Activated T-cell treated with anti-CD3 and anti-CD28 coated beads, Interleukin-2, amount 50 U/mL, for 24 hours (primary cell): Measurements from ENCODE around the gene CFAP65.

Experiments used
- DNase-seq: peaks from one replicate; pipeline ENCODE4 v3.0.0-alpha.2; 2020
- H3K27ac Mint-ChIP-seq: 2 replicates; pipeline ENCODE4 v1.8.0; 2020; ENCODE audit warnings: mild to moderate bottlenecking, mixed read lengths
- H3K27me3 Mint-ChIP-seq: 2 replicates; pipeline ENCODE4 v1.8.0; 2020; ENCODE audit warnings: mixed read lengths
- H3K36me3 Mint-ChIP-seq: 2 replicates; pipeline ENCODE4 v1.8.0; 2020; ENCODE audit warnings: low read depth, mixed read lengths
- H3K4me1 Mint-ChIP-seq: 2 replicates; pipeline ENCODE4 v1.8.0; 2020; ENCODE audit warnings: low read depth, mixed read lengths
- H3K4me3 Mint-ChIP-seq: 2 replicates; pipeline ENCODE4 v1.8.0; 2020; ENCODE audit warnings: mild to moderate bottlenecking, moderate library complexity, mixed read lengths
- H3K9me3 Mint-ChIP-seq: 2 replicates; pipeline ENCODE4 v1.8.0; 2020; ENCODE audit warnings: mixed read lengths

The CFAP65 gene

DNA sequence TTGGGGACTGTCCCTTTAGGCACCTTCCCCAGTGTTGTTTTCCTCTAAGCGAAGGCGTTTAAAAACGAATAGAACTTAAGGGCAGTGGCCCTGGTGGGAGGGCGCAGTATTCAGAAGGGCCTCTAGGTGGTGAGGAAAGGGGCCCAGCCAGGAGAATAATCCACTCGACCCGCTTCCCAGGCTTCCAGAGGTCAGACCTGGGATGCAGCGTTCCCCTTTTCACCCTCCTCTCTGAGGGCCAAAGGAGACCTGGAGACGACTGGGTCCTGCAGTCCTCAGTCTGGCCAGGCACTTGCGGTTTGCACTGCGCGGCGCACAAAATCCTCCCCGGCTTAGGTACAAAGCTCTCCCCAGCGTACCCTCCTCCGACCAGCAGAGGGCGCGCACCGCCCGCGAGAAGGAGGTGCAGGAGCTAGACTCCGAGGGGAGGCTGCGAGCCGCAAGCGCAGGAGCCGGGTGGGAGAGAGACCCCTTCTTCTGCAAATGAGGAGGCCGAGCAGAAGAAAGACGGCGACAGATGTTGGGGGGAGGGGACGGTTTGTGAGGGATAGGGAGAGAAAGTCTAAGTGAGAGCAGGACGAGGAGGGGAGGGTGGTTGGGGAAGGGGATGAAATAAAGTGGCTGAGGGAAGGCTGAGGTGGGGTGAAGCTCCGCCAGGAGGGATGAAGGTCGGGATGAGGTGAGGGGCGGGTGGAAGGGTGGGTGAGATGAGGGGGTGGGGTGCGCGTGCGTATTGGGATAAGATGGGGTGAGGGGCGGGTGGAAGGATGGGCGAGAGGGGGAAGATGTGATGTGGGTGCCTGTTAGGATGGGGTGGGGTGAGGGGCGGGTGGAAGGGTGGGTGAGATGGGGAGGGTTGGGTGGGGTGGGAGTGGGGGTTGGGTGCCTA is 61.2 kb downstream of the CFAP65 start:
- Mint-ChIP-seq H3K4me1 (peaks cover 32% of the 10 kb centered on the region), H3K27me3 (peaks cover 89% of the 10 kb centered on the region), H3K27ac (no peak overlapping the region), H3K36me3 (no peaks in the 10 kb centered on the region), H3K4me3 (peak overlapping the region; percentile 62), H3K9me3 (no peaks in the 10 kb centered on the region)
- DNase-seq: peak; percentile 92

DNA sequence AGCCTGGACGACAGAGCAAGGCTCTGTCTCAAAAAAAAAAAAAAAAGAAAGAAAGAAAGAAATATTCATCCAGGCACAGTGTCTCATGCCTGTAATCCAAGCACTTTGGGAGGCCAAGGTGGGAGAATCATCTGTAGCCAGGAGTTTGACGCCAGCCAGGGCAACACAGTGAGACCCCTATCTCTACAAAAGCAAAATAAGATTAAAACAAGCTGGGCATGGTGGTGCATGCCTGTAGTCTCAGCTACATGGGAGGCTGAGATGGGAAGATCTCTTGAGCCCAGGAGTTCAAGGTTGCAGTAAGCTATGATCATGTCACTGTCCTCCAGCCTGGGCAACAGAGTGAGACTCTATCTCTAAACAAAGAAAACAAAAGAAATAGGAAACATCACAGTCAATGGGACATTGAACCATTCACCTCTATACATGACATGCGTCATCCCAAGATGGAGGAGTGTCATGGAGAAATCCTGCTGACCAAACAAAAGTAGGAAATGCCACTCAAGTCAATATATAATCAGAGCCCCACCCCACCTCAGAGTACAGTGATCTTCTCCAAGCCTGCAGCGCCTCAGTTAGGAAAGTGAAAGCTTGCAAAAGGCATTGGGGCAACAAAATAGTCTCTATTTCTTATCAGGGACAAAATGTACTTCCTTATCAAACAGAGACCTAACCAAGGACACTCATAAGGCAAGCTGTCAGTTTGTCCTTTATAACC is 66.1 kb downstream of the CFAP65 start:
- DNase-seq: no peak
- Mint-ChIP-seq H3K9me3 (no peaks in the 10 kb centered on the region), H3K4me3 (no peak overlapping the region), H3K4me1 (peaks cover 8% of the 10 kb centered on the region), H3K27me3 (peaks cover 82% of the 10 kb centered on the region), H3K36me3 (no peaks in the 10 kb centered on the region), H3K27ac (no peak overlapping the region)

DNA sequence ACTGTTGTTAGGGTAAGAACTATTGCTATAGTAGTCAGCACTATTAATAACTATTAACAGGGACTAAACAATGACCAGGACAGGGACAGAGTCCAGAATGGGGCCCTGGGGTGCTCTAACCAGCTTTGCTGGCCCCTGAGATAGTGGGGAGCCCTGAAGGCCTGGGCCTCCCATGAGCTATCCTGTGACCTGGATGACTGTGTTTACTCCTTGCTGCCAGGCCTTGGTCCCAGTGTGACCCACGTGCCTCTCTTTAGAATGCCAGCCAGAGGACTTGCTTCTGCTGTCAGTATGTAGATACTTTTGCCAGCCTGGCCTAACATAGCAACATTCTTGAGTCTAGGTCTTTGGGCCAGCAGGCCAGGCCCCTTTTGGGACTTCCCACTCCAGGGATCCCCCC is 70.4 kb downstream of the CFAP65 start:
- no peak overlapping the region for H3K27ac Mint-ChIP-seq
- peaks cover 69% of the 10 kb centered on the region for H3K27me3 Mint-ChIP-seq
- no peaks in the 10 kb centered on the region for H3K4me1 Mint-ChIP-seq

GRCh38 chr2:218964041-218964771 is 77.1 kb downstream of the CFAP65 start:
- no peaks in the 10 kb centered on the region for H3K36me3 Mint-ChIP-seq
- peaks cover 24% of the 10 kb centered on the region for H3K4me1 Mint-ChIP-seq
- no peak overlapping the region for H3K4me3 Mint-ChIP-seq
- H3K9me3 Mint-ChIP-seq: no peaks in the 10 kb centered on the region
- no peak for DNase-seq
- H3K27ac Mint-ChIP-seq: no peak overlapping the region
- H3K27me3 Mint-ChIP-seq: peaks cover 76% of the 10 kb centered on the region

More for the DNA sequence above, 70.4 kb downstream of the CFAP65 start:
- peak; percentile 16 for DNase-seq
- H3K9me3 Mint-ChIP-seq: no peaks in the 10 kb centered on the region
- no peaks in the 10 kb centered on the region for H3K36me3 Mint-ChIP-seq
- no peak overlapping the region for H3K4me3 Mint-ChIP-seq

DNA sequence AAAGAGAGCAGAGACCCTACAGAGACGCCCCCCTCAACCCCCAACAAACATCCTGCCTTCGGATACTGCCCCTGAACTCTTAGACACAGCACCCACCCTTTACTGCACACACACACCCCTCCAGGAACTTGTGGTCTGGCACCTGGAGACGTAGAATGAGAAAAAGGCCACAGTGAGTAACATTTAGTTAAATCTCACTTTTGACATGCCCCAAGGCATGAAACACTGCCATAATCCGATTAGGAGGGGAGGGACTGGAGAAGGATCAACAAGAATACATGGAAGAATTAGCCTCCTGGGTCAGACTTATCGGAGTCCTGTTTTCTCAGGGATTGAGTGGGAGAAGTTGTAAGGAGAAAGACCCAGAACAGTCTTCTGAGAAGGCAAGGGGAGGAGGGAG is 77.7 kb downstream of the CFAP65 start:
- Mint-ChIP-seq H3K27ac (no peak overlapping the region), H3K36me3 (no peaks in the 10 kb centered on the region), H3K27me3 (peaks cover 78% of the 10 kb centered on the region), H3K4me1 (peaks cover 27% of the 10 kb centered on the region), H3K9me3 (no peaks in the 10 kb centered on the region), H3K4me3 (no peak overlapping the region)
- no peak for DNase-seq

DNA sequence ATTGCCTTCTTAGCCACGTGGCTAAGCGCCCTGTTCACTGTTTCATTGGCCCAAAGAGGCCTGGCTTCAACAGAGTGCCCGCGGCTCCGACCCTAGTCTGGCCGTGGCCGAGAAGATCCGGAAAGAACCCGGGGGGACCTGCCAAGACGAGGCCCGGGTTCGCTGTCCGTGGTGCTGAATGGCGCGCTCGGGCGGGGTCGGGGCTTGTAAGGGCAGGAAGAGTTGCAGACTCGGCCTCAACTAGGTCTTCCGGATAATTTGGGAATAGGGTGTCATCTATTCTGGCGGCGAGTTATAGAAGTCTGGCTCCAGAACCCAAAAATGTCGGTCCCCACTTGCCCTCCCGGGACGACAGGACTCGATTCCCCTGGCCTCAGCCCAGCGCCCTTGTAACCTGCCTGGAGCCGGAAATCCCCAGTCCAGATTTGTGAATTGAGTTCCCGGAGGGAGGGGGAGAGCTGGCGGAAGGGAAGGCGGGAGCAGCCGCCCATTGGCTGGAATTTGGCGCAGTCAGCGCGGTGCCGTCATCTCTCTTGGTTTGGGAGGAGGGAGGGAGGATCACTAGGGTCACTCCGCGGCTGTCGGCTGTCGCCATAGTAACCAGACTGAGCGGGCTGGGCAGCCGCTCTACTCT is 78.3 kb downstream of the CFAP65 start:
- Mint-ChIP-seq H3K4me1 (peaks cover 27% of the 10 kb centered on the region), H3K27me3 (peaks cover 80% of the 10 kb centered on the region), H3K36me3 (no peaks in the 10 kb centered on the region), H3K9me3 (no peaks in the 10 kb centered on the region), H3K4me3 (no peak overlapping the region), H3K27ac (no peak overlapping the region)
- DNase-seq: peak; percentile 73

- Mint-ChIP-seq H3K36me3 (no peaks in the 10 kb centered on the region), H3K27me3 (peaks cover 86% of the 10 kb centered on the region), H3K9me3 (no peaks in the 10 kb centered on the region), H3K4me1 (peaks cover 27% of the 10 kb centered on the region), H3K27ac (no peak overlapping the region), H3K4me3 (no peak overlapping the region)
- DNase-seq: no peak
Measured at GRCh38 chr2:218961651-218962570, 79.4 kb downstream of the CFAP65 start.

DNA sequence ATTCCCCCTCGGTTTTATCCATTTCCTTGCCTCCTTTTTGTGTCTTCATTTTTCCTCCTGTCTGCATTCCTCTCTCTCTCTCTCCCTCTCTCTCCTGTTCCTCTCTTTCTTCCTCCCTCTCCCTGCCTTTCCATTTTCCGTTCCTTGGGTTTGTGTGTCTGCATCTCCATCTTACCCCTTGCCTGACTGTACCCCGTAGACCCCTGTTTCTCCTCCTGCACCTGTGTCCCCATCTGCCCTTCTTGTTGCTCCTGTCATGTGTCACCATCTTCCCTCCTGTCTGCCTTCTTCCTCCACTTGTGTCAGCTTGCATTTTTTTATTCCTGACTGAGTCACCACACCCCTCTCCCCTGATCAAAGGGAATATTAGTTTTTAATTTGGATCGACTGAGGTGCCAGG is 80.1 kb downstream of the CFAP65 start:
- peaks cover 27% of the 10 kb centered on the region for H3K4me1 Mint-ChIP-seq
- H3K4me3 Mint-ChIP-seq: no peak overlapping the region
- DNase-seq: no peak
- H3K27me3 Mint-ChIP-seq: peaks cover 87% of the 10 kb centered on the region
- H3K9me3 Mint-ChIP-seq: no peaks in the 10 kb centered on the region
- peak overlapping the region; percentile 22 for H3K27ac Mint-ChIP-seq
- H3K36me3 Mint-ChIP-seq: no peaks in the 10 kb centered on the region

- Mint-ChIP-seq H3K4me3 (peak overlapping the region; percentile 45), H3K9me3 (no peaks in the 10 kb centered on the region), H3K36me3 (no peaks in the 10 kb centered on the region), H3K4me1 (peaks cover 27% of the 10 kb centered on the region), H3K27me3 (peaks cover 82% of the 10 kb centered on the region), H3K27ac (no peak overlapping the region)
- peak; percentile 40 for DNase-seq
Measured at GRCh38 chr2:218960309-218961165, 80.8 kb downstream of the CFAP65 start.

GRCh38 chr2:218959761-218960308 is 81.5 kb downstream of the CFAP65 start:
- H3K27me3 Mint-ChIP-seq: peaks cover 82% of the 10 kb centered on the region
- H3K36me3 Mint-ChIP-seq: no peaks in the 10 kb centered on the region
- H3K9me3 Mint-ChIP-seq: no peaks in the 10 kb centered on the region
- no peak overlapping the region for H3K27ac Mint-ChIP-seq
- no peak for DNase-seq
- H3K4me1 Mint-ChIP-seq: peaks cover 27% of the 10 kb centered on the region
- no peak overlapping the region for H3K4me3 Mint-ChIP-seq

DNA sequence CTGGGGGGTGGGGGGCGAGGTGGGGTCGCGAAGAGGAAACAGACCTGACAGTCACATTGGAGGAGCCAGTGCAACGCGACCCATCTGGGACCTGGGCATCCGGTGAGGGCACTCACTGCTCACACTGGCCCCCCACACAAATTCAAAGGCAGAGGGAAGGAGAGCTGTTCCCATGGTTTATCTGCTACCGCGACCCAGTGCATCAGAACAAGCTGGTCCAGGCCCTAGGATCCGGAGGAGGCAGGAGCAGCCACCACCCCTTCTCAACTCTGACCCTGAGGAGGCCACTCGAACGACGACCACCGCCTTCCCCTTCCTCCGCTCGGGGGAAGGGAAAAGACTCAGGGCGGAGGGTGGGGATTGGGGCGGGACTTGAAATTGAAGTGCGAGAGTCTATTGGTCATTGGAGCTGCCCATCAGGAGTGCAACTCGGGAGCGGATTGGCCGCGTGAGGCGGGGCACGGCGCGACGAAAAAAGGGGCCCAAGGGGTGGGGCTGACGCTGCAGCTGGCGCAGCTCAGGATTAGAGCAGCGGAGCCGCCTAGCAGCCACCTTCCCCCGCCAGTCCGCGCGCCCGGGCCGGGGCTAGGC is 82.1 kb downstream of the CFAP65 start, which contains the start of gene CDK5R2:
Gene CDK5R2, plus strand, starts transcription at position 526 of the 591 bp plus-strand sequence. CDS start 155 bp downstream, outside the sequence.
- Mint-ChIP-seq H3K27ac (no peak within 1 kb of the TSS), H3K4me3 (peak within 1 kb of the TSS; percentile 64), H3K36me3 (no peaks in the 10 kb centered on the region), H3K9me3 (no peaks in the 10 kb centered on the region), H3K27me3 (peaks cover 81% of the 10 kb centered on the region), H3K4me1 (peaks cover 27% of the 10 kb centered on the region)
- DNase-seq: peak; percentile 84

GRCh38 chr2:218958276-218958675 is 83.0 kb downstream of the CFAP65 start:
- H3K27me3 Mint-ChIP-seq: peaks cover 81% of the 10 kb centered on the region

More at GRCh38 chr2:218958276-218958675, 83.0 kb downstream of the CFAP65 start:
- Mint-ChIP-seq H3K9me3 (no peaks in the 10 kb centered on the region), H3K27ac (no peak overlapping the region), H3K4me3 (no peak overlapping the region), H3K36me3 (no peaks in the 10 kb centered on the region), H3K4me1 (peaks cover 23% of the 10 kb centered on the region)
- no peak for DNase-seq
